ENCODE data around the gene OBSCN.

The OBSCN gene

DNA sequence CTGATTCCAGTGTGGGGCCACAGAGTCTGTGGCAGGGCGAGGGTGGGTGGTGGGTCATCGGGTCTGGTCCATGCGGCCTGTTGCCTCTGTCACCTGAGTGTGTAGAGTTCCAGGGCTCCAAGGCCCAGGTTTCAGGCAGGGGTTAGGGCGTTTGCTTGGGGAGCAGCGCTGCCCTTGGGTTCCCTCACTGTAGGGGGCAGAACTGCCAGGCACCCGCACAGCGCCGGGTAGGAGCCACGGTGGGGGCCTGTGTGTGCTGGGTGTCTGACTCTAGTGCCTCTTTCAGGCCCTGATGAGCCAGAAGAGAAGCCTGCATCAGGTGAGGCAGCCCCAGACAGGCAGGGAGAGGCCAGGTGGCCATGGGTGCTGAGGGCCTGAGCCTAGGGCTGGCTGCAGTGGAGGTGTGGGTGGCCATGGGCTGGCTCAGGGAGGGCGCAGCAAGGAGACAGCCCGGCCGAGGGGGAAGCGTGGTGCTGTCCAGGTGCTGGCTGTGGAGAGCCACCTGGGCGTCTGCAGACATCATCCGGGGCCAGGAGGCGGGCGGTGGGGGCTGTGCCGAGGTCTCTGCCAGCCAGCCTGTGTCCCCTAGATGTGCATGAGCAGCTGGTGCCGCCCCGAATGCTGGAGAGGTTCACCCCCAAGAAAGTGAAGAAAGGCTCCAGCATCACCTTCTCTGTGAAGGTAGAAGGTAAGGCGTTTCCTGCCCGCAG lies 126.5 kb downstream of the OBSCN start:
- TF ChIP-seq ZFX (IDR thresholded peaks at IDR 0.05; ENCODE audit: borderline replicate concordance), result no peak
- no peak overlapping the region for H3K27ac ChIP-seq

DNA sequence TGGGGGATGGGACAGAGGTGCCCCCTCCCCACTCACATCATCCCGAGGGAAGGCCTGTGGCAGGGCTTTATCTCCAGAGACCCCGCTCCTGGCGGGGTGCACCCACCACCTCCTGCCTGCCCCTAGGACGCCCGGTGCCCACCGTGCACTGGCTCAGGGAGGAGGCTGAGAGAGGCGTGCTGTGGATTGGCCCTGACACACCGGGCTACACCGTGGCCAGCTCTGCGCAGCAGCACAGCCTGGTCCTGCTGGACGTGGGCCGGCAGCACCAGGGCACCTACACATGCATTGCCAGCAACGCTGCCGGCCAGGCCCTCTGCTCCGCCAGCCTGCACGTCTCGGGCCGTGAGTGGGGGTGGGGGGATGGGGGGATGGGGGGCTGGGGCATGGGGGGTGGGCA lies 127.1 kb downstream of the OBSCN start:
- no peak for TF ChIP-seq ZFX (IDR thresholded peaks at IDR 0.05; ENCODE audit: borderline replicate concordance)
- TF ChIP-seq, protein P1, sequence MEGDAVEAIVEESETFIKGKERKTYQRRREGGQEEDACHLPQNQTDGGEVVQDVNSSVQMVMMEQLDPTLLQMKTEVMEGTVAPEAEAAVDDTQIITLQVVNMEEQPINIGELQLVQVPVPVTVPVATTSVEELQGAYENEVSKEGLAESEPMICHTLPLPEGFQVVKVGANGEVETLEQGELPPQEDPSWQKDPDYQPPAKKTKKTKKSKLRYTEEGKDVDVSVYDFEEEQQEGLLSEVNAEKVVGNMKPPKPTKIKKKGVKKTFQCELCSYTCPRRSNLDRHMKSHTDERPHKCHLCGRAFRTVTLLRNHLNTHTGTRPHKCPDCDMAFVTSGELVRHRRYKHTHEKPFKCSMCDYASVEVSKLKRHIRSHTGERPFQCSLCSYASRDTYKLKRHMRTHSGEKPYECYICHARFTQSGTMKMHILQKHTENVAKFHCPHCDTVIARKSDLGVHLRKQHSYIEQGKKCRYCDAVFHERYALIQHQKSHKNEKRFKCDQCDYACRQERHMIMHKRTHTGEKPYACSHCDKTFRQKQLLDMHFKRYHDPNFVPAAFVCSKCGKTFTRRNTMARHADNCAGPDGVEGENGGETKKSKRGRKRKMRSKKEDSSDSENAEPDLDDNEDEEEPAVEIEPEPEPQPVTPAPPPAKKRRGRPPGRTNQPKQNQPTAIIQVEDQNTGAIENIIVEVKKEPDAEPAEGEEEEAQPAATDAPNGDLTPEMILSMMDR (IDR thresholded peaks at IDR 0.05), result no peak
- H3K27ac ChIP-seq, result no peak overlapping the region

DNA sequence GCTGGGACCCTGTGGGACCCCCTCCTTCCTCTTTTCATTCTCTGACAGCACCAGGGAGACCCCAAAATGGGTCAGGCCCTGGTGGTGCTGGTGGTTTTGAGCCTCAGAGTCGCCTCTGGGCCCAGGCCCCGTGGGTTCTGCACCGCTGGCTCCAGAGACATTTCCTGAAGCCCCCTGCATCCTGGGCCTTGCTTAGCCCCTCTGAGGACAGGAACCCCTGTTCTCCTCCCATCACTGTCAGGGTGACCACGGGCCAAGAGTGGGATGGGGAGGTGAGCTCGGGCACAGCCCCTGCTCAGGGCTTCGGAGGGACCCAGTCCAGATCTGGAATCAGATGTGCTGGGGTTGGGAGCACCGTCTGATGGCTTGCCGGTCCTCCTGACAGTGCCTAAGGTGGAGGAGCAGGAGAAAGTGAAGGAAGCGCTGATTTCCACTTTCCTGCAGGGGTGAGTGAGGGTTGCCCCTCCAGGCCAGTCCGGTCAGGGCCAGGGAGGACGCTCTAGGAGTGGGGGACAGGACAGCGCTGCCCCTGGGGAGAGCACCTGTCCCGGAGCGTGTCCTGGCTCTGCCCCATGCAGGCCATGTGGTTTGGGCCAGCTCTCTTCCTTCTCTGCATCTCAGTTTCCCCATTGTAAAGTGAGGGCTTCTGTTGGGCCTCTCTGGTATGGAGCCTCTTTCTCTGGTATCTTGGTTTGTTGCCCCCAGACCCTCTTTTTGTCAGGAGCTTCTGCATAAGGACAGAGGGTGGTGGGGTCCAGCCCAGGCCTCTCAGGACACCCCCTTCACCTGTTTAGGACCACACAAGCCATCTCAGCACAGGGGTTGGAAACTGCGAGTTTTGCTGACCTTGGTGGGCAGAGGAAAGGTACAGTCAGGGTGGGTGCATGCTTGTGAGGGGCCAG lies 127.8 kb downstream of the OBSCN start:
- TF ChIP-seq, protein P1 (IDR thresholded peaks at IDR 0.05), result no peak
- no peak for TF ChIP-seq ZFX (IDR thresholded peaks at IDR 0.05; ENCODE audit: borderline replicate concordance)
- no peak overlapping the region for H3K27ac ChIP-seq

DNA sequence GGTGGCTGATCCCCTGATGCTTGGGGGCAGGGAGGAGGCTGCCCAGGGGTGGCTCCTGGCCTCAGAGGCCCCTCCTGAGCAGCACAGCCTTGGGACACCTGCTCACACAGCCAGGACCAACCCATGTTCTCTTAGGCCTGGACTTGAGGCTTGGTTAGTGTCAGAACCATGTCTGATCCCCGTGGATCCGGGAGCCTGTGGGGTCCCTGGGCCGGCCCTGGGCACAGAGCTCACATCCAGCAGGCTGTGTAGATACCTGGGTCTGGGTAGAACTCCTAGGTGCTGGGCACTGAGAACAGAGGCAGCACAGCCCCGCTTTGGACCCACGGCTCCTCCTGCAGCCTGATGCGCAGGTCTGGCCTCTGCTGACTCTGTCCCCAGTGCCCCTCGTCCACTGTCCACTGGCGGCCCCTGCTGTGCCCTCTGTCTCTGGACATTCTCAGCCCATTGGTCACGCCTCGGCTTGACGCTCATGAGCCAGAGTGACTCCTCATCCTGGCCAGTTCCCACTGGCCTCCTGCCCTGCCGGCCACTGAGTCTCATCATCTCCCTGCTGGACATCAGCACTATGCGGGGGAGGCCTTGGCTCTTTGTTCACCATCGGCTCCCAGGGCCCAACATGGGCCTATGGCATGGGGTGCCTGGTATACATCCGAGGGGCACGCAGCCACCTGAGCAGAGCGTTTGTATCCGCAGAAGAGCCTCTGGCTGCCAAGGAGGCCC lies 128.6 kb downstream of the OBSCN start:
- no peak overlapping the region for H3K27ac ChIP-seq
- TF ChIP-seq, protein P1 (IDR thresholded peaks at IDR 0.05), result no peak
- TF ChIP-seq ZFX (IDR thresholded peaks at IDR 0.05; ENCODE audit: borderline replicate concordance), result no peak

DNA sequence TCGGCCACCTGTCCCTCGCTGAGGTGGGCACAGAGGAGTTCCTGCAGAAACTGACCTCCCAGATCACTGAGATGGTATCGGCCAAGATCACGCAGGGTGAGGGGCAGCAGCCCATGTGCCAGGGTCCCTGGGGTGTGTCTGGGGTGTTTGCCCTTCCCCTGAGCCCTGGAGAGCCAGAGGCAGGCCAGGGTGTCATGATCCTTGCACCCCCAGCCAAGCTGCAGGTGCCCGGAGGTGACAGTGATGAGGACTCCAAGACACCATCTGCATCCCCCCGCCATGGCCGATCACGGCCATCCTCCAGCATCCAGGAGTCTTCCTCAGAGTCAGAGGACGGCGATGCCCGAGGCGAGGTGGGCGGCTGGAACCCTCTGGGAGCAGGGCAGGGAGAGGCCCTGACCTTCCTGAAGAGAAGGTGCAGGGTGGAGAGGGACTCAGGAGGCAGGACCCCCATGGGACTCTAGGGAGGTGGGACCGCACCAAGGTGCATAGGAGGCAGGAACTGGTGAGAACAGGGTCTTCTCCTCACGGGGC lies 129.3 kb downstream of the OBSCN start:
- no peak overlapping the region for H3K27ac ChIP-seq
- TF ChIP-seq, protein P1 (IDR thresholded peaks at IDR 0.05), result no peak
- no peak for TF ChIP-seq ZFX (IDR thresholded peaks at IDR 0.05; ENCODE audit: borderline replicate concordance)

DNA sequence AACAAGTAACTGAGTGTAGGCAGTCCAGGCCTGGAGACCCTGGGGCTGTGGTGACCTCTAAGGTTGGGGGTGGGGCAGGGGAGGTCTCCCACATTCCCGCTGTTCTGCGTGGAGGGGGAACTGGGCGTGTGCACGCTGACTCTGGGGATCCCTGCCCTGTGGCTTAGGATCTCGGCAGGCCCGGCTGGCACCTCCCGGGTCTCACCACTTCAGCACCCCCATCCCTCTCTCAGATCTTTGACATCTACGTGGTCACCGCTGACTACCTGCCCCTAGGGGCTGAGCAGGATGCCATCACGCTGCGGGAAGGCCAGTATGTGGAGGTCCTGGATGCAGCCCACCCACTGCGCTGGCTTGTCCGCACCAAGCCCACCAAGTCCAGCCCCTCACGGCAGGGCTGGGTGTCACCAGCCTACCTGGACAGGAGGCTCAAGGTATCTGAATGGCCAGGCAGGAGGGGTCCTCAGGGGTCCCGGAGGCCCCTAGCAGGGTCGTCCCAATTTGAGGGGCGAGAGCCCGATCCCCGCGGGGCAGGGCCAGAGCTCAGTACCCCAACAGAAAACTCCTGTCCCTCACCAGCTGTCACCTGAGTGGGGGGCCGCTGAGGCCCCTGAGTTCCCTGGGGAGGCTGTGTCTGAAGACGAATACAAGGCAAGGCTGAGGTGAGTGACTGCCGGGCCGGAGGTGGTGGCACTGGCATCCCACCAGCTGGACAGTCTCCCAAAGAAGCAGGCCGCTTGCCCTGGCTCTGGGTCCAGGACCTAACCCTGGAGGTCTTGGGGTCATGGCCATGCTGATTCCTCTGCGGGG lies 130.1 kb downstream of the OBSCN start:
- no peak overlapping the region for H3K27ac ChIP-seq
- TF ChIP-seq ZFX (IDR thresholded peaks at IDR 0.05; ENCODE audit: borderline replicate concordance), result no peak
- TF ChIP-seq, protein P1 (IDR thresholded peaks at IDR 0.05), result no peak

Data from 22Rv1 (cell line).